ENCODE measurements around the gene RABGGTA.

RABGGTA gene

DNA sequence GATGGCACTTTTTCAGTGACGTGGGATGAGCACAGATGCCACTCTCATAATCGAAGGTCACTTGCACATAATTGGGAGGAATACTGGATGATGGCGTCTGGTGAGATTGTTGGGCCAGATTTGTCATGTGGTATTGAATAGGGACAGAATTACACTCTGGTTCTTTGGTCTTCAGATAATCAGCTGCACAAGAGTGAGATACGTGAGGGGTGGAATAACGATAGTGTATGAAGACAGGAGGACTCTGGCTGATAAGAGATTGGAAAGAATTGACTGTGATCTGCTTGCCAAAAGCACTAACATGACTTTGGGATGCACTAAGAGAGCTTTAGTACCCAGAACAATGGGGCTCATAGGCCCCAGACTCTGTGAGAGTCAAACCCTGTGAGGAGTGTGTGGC is 7.0 kb upstream of the RABGGTA start:
- DNase-seq, result no peak

DNA sequence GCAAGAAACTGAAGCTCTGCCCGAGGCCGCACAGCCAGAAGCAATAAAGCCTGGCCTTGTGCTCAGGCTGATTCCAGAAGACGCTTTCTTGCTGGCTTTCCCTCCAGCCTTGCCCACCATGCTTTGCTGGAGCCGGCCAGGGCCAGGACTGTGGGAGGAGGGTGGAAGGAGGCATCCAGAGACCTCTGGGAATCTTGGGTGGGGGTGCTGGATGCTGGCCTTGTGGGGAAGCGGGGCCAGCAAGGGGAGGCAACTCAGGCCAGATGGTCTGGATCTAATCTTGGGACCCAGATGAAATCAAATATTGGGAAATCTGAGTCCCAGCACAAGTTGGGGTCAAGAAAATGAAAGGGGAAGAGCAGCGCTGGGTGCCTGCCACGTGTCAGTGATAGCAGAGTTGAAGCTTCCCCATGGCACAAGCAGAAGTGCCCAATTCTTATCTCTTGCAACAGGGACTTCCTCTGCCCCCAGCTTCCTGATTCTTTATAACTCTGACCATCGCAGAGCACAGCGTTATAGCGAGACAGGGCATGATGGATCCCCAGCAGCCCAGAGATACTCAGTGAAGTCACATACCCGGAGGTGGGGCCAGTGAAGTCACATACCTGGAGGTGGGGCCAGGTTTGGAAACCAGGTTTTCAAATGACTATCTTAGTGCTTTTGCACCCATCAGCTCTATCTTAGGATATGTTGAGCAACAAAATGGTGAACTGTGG is 6.4 kb upstream of the RABGGTA start:
- no peak for DNase-seq

DNA sequence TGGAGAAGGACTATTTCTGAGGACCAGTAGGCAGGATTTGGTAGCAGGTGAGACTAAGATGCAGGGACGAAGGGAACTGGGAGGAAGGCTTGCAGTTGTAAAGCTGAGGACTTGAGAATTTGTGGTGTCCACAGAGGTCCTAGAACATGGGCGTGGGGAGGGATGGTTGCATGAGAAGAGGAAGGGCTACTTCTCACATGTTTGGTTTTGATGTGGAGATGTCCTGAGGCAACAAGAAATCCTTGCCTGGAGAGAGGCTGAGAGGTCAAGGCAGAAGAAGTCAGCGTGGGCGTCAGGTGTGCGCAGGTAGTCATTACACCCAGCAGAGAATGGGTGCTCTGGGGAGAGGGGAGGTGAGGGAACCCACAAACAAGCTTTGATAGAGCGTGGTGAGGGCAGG is 5.7 kb upstream of the RABGGTA start:
- DNase-seq, result no peak

DNA sequence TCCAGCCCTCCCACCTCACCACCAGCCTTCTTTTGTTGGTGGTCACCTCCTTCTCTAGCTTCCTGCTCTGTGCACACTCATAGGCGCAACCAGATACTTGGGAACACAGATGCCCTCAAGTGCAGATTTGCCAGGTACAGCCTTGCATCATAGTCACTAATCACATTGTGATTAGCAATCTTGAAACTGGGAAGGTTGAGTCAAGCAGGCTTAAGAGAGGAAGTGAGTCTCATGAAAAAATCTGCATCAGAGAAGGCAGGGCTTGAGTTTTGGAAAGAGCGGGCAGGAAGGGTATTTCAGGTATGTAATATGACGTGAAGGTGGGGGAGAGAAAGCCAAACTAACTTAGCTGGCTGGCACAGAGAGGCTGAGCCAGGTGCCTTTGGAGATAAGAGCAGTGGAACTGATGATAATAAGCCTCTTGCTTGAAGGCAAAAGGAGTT is 2.7 kb upstream of the RABGGTA start:
- DNase-seq, result no peak

DNA sequence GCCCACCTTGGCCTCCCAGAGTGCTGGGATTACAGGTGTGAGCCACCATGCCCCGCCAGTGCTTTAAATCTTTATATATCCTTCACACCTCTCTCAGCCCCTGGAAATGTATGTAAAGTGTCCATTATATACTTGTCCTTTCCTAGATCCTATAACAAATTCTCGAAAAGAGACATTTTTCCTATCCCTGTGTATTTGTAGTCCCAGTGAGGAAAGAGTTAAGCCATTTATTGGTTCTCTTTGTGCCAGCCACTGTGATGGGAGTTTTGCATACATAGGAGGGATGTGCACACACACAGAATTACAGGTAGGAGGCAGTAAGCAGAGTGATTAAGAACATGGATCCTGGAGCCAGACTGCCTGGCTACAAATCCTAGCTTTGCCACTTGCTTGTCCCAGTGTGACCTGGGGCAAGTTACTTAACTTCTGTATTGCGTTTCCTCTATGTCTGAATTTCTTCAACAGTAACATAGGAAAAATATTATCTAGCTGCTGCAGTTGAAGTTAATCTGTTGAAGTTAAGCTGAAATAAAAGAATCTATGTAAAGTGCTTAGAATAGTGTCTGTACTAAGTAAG is 2.1 kb upstream of the RABGGTA start:
- no peak for DNase-seq

DNA sequence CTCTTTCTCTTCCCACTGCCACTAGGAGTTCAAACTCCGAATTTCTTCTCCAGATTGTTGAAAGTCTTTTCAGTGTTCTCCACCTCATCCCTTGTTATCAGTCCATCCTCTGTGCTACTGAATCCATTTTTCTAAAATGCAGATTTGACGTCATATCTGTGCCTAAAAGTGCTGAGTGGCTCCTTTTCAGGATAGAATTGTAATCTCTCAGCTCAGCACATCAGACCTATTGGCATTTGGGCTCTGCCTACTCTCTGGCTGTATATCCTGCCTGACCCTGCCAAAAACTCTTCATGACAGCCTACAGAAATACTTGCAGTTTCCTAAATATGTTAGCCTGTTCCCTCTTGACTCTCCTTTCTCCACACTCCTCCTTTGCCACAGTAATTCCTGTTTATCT is 1.1 kb upstream of the RABGGTA start:
- DNase-seq, result no peak

DNA sequence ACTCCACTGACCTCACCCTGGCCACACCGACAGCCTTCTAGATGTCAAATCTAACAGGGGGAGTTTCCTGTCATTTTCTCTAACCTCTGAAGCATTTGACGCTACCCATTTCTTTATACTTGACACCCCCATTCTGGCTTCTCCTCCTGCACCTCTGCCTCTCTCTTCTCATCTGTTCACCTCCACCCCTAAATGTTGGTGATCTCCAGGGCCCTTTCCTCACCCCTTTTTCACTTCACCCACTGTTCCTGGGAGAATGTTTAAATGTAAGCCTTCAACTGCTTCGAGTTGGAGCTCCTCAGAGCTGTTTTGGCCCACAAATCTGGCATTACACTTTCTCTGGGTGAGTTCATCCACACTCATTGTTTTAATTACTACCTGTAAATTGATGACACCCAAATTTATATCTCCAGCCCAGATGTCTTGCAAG is 452 bp upstream of the RABGGTA start:
- no peak for DNase-seq

DNA sequence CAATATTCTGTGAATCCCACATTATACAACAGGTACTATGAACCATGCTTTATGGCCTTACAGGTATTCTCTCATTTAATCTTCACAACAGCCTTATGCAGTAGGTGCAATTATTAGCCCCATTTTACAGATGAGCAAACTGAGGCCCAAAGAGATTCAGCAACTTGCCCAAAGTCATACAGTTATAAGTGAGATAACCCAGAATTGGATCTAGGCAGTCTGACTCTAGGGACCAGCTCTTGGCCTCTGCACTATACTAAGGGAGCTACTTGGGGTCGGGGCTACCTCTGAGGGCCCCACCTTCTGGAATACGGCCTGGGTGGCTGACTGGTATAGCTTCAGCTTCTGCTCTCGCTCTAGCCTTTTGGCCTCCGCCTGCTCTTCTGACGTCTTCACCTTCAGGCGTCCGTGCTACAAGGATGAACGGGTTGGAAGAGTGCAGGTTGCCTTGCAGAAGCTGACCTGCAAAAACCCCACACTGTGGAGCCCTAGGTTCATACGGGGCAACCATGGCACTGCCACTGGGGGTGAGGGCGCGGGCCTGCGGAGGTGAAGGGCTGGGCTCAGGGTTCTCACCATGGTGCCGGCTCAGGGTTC is 762 bp downstream of the RABGGTA start:
- DNase-seq, result no peak

DNA sequence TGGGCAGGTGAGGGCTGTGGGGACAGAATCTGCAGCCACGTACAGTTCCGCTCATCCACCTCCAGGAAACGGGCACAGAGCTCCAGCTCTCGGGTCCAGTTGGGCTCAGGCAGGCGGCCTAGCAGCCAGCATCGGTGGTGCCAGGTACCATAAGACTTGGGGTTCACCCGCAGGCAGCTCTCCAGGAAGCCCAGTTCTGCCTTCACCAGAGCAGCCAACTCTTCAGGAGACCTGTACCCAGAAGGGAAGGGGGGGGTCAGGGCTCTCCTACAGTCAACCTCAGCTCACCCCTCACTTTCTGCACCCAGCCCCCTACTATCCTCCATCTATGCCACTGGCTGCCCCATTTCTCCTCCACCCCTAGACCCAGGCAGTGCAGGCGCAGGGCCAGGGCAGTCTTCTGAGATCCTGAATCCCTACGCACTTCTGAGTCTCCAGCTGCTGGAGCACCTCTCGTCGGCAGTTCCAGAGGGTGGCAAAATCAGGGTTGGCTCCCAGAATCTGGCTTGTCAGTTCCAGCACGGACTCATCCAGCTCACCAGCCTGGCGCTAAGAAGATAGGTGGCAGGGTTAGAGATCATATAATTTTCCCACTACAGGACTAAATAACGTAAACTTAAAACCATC is 1.4 kb downstream of the RABGGTA start:
- no peak for DNase-seq

DNA sequence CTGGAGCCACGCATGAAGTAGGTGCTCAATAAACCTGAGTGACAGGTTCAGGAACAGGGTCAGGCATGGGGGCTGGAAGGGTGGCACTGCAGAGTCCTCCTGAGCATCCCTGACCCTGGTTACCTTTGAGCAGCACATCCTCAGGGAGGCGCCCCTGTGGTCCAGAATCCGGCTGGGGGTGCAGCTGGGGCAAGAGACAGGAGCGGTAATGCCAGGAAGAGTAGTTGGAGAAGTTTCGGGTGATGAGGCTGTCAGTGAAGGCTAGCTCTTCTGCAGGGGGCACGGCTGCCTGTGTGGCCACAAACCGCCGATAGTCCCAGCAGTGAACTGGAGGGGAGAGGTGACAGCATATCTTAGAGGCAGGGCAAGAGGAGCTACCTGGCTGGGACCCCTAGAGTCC is 2.0 kb downstream of the RABGGTA start:
- DNase-seq, result no peak

DNA sequence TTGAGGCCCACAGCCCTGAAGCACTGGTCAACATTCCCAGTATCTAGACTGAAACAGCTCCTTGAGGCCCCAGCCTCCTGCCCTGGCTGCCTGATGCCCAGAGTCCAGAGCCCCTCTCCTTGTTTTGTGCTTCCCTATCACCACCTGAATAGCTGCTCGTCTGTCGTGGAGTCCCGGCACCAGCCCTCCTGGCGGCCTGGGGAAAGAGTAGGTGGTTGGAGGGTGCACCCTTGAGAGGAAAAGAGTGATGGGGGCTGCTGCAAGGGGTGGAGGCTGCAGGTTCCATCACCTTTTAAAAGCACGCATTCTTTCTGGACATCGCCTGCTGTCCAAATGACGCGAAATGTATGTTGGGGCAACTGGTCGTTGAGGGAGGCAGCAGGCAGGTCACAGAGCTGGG is 3.2 kb downstream of the RABGGTA start:
- DNase-seq, result no peak

DNA sequence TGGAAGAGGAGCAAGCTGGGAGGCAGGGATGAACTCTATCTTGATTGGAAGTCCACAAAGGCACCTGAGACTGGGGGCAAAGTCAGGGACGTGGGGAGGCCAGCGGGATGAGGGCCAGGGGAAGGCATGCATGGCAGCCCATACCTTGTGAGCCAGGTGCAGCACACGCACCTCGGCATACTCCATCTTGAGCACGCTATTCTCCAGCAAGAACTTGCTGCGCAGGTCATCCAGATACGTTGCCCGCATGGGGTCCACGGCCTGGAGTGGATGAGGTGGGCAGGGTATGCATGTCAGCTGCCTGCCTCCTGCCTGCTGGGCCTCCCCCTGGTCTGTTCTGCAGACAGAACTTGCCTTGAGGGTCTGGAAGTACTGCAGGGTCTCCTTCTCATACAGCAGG is 3.9 kb downstream of the RABGGTA start:
- no peak for DNase-seq

DNA sequence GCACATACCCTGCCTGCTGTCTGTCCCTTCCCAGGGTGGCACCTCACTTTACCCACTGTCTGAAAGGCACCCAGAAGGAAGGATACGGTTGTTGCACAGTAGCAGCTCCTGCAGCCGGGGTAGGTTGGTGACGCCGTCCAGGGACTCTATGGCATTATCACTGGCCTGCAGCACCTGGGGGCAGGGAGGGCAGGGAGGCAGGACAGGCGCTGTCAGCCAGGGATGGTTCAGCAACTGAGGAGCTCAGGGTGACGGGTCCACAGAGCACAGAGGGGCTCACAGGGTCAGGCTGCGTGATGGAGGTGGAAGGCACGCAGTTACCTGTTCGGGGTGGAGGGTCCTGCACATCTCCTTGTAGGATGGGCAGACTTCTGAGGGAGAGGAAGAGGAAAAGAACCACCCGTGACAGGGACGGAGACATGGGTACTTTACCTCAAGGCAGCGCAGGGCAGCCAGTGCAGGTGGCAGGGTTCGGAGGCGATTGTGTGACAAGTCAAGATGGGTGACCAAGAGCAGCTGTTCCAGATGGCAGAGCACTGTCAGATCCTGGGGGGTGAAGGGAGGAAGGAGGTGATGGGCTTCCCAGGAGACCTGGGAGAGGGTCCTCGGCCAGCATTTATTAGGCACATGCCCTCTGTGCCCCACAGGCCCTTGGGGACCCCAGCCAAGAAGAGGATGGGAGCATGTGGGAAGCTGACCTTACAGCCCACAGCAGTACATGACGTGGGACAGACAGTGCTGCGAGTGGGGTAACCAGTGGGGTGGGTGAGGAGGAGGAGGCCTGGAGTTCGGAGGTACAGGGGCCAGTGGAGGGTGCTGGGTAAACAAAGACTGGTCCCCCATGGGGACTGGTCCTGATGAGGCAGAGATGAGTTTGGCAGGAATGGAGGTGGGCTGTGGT is 4.8 kb downstream of the RABGGTA start:
- no peak for DNase-seq

DNA sequence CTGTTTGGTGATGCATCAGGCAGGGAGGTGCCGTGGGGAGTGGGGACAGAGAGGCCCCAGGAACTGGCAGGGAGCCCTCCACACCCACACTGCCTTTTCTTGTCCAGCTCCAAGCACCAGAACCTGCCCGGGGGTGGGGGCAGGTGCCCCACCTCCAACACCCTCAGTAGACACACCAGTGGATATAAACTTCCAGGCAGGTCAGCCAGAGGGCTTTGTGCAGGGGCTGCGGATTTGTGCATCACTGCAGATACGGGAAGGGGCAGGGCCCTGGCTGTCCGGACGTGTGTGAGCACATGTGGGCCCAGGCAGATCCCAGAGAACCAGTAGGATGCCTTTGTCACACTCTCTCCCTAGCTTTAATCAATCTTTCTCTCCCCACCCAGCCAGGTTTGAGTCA is 7.1 kb downstream of the RABGGTA start:
- DNase-seq, result no peak

DNA sequence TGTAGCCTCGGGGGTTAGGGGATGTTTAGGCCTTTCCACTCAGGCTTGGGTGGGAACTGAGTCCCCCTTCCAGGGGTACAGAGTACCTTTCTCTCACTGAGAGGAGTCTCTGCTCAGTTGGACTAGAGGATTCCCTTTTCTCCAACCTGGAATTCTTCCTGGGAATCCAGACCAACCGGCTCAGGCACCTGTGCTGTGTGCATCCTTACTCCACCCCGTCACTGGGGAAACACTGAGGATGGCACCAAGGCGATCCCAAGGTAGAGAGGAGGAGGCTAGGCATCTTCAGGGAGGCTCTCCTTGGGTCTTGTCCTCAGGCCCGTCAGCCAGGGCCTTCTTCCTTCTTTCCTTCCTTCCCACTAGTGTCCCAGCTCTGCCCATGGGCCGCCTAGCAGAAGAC is 7.5 kb downstream of the RABGGTA start:
- DNase-seq, result no peak

DNA sequence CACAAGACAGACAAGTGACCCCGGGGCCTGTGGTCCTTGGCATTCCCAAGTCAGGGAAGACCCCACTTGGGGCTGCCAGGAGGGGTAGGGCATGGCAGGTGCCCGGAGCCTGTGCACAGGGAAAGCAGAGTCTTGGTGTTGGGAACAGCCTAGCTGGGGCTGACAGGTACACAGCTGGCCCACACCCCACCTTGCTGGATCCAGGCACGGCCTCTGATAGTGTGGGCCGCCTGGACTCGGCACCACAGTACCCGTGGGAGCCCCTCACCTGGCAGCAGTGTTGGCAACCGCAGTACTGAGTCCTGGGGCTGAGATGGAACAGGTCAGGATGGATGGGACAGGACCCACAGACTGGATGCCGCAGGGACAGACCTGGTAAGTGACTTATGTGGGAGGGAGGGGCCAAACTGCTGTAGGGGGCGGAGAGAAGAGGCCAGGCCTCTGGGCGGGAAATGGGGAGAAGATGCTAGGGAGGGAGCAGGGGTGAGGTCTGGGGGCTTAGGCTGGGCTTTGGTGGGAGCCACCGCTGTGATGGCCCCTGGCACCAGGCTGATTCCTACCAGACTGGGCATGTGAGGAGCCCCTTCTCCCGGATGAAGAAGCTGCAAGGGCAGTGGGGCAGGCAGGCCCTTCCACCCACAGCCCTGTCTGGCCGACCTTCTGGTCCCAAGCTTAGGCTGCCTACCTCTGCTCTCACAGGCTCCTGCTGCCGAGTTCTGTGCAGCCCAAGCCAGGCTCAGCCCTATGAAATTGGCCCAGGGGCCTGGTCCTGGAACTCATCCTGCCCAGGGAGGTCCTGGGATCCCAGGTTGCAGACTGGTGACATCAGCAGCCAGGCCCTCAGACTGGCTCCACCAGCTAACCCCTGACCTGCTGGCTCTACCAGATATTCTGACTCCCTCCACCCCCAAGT is 8.3 kb downstream of the RABGGTA start, which contains the start of gene TGM1:
TSS of gene TGM1 (minus strand) at position 357 of the 913 bp plus-strand sequence. CDS start 825 bp downstream, outside the sequence.
- no peak for DNase-seq

DNA sequence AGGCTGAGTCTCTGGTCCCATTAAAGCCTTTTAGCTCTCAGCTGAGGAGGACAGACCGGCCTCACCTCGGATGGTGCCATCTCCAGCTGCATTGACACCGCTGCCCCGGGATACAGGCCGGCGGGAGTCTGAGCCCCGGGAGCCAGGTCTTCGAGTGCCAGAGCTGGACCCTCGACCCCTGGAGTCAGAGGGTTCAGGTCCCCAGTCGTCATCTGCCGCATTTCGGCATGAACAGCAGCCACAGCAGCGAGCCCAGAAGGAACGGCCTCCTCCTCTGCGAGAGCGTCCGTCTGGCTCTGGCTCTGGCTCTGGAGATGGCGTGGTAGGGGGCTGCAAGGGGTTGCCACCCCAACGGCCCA is 9.4 kb downstream of the RABGGTA start:
- DNase-seq, result no peak

DNA sequence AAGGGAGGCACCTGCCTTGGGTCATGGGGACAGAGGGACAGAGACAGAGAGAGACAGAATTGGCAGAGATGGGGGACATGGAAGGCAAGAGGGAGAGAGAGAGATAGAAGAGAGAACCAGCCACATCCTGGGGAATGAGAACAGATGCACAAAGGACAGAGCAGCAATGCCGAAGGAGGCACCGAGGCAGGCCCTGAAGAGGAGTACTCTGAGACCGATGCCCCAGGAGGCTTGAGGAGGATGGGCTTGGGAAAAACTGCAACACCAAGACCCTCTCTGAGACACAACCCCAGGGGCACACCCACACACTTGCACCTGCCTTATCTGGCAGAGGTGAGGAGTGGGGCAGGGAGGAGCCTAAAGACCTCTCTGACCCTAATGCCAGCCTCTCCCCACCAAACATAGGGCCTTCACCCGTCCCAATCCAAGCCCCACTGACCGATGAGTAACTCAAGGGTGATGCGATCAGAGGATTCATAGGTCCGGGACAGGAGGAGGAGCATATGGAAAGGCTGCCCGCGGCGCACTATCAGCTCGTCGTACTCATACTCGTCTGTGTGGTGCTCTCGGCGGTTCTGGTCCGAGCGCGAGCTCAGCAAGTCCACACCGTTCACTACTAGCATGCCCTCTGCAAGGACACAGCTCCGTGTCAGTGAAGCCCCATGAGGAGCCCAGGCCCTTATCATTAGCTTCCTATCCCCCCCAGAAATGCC is 10.0 kb downstream of the RABGGTA start:
- no peak for DNase-seq

DNA sequence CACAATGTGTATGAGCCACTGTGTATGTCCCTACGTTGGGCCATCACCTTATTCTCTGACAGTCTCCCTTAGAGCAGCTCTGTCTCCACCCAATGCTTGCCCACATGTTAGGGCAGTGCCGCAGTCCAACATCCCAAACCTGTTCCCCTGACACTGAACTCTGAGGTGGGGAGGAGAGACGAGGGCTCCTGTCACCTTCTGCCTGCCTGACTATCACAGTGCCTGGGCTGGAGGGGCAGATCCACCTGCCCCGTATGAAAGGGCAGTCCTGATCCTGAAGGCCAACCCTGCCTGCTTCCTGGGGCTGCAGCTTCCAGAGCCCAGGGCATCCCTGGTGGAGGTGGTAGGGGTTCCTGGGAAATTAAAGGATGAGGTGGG is 10.6 kb downstream of the RABGGTA start:
- DNase-seq, result no peak

DNA sequence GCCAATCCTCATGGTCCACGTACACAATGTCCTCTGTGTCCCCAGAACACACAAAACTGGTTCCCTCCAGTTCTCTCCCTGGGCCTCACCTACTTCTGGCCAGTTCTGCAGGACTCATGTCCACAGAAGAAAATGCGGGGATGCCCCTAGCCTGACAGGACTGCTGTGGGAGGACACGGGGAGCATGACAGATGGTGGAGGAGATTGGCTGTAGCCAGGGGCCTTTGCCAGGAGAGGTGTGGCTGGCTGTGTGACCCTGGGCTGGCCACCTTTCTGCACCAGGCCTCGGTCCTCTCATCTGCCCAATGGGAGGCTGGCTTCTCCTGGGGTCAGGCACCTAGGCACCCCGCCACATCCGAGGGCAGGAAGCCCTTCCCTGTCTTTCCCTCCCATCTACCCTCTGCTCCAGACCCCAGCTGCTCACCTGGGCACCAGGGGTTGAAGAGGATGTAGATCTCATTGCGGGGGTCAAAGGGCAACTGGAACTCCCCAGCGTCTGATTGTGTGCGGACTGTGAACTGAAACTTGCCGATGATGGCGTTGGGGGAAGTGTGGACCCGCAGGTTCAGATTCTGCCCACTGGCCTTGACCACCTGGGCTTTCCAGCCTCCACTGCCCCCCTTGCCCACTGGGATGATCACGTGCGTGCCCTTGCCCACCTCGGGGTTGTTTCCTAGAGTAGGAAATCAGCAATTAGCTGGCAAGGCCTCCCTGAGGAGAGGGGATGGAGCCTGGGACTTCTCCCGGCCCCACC is 11.2 kb downstream of the RABGGTA start:
- no peak for DNase-seq

All from NCI-H1092 (cell line).